Fibroblast of skin of right quadriceps (primary cell): ENCODE results near the gene FBXW7.

Experiments
- DNase-seq: peaks from one replicate; pipeline ENCODE4 v3.0.0-alpha.2; 2013

FBXW7 gene

GRCh38 chr4:152421576-152421975 is 114.3 kb downstream of the FBXW7 start:
- DNase-seq: no peak

- DNase-seq: no peak
Measured at GRCh38 chr4:152419809-152420208, 116.1 kb downstream of the FBXW7 start.

DNA sequence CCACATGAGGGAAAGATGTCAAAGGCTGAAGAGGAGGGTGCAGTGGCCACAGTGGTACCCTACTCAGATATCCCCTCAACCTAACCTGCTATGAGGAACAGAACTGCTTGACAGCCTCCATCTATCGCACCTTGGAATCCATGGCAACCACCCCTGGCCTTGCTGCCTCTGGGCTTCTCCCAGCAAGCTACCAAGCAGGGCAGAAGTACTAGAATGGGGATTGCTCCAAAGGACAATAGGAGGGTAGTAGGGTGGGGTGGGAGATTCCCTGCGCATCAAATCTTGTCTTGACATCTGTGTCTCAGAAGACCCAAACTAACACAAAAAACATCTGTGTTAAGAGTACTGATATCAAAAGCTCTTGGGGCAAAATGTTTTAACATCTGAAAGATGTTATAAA is 118.2 kb downstream of the FBXW7 start:
- DNase-seq: no peak

DNA sequence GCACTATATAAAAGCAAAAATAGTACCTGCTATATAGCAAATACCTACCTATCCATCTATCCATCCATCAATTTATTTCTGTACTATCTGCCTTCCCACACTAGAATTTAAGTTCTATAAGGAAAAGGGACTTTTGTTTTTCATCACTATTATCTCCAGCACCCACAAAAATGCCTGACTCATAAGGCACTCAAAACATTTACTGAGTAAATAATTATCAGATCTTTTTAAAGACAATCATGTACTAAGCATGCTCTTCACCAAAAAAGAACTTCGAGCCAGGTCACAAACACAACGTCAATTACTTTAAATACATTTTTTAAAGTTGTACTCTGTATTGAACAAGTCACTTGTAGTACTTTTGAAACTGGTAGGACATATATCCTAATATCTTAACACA is 119.9 kb downstream of the FBXW7 start:
- DNase-seq: peak; percentile 35

- DNase-seq: peak; percentile 20
Measured at GRCh38 chr4:152408514-152409327, 127.2 kb downstream of the FBXW7 start.

DNA sequence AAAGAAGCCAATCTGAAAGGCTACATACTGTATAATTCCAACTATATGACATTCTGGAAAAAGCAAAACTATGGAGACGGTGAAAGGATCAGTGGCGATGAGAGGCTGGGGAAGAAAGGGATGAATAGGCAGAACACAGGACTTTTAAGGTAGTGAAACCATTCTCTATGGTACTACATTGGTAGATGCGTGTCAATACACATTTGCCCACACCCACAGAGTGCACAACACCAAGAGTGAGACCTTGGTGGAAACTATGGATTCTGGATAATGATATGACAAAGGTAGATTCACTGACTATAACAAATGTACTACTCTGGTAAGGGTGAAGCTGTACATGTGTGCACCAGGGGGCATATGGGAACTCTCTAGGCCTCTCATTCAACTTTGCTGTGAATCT is 134.5 kb downstream of the FBXW7 start:
- DNase-seq: no peak

GRCh38 chr4:152399246-152399645 is 136.6 kb downstream of the FBXW7 start:
- no peak for DNase-seq

GRCh38 chr4:152398060-152398459 is 137.8 kb downstream of the FBXW7 start:
- DNase-seq: peak; percentile 6

DNA sequence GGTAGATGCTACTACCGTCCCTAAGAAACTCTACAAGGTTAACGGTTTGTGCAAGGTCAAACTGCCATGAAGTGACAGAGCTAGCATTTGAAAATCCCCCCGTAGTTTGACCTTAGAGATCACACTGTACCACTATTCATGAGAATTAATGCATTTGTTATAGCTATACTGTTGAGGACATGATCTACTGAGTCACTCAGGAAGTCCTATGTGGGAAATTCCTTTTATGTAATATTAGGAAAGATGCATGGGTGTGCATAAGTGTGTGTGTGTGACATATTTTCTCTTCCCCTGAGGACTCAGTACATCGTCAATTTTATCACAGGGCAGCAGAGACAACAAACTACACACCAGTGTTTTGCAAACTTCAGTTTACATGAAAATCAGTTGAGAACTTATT is 141.1 kb downstream of the FBXW7 start:
- no peak for DNase-seq

GRCh38 chr4:152392079-152392478 is 143.8 kb downstream of the FBXW7 start:
- DNase-seq: no peak

- DNase-seq: no peak
Measured at GRCh38 chr4:152390216-152390615, 145.7 kb downstream of the FBXW7 start.

GRCh38 chr4:152389359-152389758 is 146.5 kb downstream of the FBXW7 start:
- DNase-seq: no peak

- DNase-seq: no peak
Measured at GRCh38 chr4:152385551-152385950, 150.3 kb downstream of the FBXW7 start.

DNA sequence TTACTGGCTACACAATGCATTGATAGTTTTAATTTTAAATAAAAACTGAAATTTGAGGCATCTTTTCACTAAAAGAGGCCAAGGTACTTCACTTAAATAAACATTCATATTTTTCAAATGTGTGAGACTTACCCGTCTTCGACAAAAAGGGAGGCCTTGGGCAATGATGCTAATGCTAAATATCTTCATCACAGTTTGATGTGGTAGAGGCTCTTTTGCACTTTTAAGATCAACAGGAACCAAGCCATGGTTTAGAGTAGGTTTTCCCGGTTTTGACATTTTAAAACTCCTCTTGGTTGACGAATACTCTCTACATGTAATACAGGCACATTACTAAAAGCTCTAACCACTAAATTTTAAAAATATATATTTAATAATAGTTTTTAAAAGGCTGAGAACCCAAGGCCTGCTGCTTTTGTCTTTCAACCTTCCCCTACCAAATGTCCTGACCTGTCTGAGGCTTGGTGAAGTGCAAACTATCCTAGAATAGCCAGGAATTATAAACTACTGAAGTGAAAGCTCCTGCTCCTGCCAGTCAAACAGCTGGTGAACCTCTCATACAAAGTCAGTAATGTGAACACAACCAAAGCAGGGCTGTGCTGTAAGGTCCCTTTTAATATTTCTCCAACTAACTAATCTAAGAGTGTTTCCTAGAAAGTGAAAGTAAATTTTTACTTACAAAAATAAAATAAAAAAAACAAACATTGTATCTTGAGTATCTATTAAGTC is 153.7 kb downstream of the FBXW7 start:
- no peak for DNase-seq

DNA sequence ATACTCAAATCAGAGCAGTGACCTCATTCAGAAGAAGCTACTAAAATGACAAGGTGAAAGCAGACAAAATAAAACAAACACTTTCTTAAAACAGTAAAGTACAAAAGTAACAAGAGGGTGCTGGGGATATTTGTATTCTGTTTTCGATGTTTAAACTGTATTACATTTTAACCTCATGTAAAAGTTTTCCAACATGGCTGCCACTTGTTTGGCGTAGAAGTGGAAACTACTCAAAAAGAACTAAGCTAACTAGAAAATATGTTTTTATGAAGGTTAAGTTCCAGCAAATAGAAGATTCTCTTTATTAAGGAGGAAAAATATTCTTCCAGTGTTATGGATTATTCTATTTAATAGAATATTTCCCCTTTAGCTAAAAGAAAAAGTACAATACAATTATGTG is 155.0 kb downstream of the FBXW7 start:
- no peak for DNase-seq

- DNase-seq: no peak
Measured at GRCh38 chr4:152380185-152380584, 155.7 kb downstream of the FBXW7 start.

DNA sequence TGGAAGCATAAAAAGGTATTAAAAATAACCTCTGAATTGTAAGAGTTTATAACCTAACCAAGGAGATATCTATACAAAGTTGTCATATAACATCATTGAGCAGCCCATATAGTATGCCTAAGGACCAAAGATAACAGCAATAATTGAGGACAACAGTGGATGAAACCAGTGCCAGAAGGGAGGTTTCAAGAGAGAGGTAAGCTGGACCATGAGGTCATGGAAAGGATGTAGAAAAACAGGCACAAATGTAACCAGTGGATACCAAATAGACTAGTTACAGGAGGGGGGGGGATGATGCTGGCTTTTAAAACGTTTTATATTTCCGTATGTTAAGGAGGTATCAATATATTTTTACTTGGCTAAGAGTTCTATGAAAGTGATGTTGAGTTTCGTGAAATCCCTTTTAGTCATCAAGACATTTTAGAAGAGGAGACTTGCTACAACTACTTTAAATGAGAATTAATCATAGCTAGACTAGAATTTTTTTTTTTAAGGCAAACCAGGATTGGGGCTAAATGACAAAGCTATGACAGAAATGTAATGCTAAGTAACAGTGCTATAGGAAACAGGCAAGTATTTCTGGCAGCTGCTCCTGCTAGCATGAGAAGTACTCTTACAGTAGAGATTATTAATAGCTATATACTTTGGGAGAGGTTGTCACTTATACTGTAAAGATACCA is 161.1 kb downstream of the FBXW7 start:
- peak; percentile 35 for DNase-seq

- DNase-seq: no peak
Measured at GRCh38 chr4:152374153-152374552, 161.7 kb downstream of the FBXW7 start.

- DNase-seq: no peak
Measured at GRCh38 chr4:152372444-152372843, 163.4 kb downstream of the FBXW7 start.

GRCh38 chr4:152369902-152370295 is 166.0 kb downstream of the FBXW7 start:
- DNase-seq: no peak

GRCh38 chr4:152369203-152369901 is 166.5 kb downstream of the FBXW7 start:
- DNase-seq: no peak

DNA sequence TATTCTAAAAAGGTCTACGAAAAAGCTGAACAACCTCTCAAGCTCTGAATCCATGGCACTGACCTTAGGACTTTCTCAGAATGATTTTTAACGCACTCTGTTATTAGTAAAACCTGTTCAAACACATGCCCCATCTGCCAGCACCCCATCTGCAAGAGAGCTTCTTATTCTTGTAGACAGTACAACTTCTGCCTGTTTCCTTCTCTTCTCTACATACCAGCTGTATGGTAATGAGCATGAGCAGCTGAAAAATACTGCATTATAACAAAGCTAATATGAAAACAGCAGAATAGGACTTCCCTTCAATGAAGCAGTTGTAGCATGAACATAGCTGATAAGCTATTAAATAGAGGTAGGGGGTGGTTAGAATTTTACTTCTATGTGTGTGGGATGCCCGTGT is 167.9 kb downstream of the FBXW7 start:
- DNase-seq: no peak

DNA sequence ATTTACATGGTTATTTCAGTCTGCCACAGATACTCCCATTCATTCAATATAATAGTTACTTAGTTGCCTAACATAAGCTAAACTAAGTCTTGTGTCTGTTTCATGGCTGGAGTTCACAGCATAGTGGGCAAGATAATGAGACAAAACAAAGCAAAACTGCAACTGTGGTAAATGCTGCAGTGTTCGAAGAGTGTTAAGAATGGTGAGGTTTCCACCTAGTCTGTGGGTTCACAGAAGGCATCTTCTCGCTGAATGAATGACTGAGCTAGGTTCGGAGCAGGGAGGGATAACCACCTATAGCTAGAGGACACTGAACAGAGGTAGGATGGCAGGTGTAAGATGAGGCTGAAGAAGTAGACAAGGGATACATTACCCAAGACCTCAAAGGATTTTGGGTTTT is 171.0 kb downstream of the FBXW7 start:
- DNase-seq: no peak
